Breast epithelium (tissue), 3 donors: ENCODE measurements around the gene DGKI.

Source experiments
- CTCF ChIP-seq, 3 donors: fragments of 450-650 bp; IDR thresholded peaks; one replicate each; pipeline ENCODE4 v1.5.1; 2016 to 2017; ENCODE audit warnings: antibody characterized with exemption in 3 of 3, mild to moderate bottlenecking in 3 of 3, moderate library complexity in 3 of 3
- POLR2A ChIP-seq: fragments of 450-650 bp; IDR thresholded peaks from one replicate; pipeline ENCODE4 v1.6.1; 2016; ENCODE audit warnings: antibody characterized with exemption, mild to moderate bottlenecking, moderate library complexity

GRCh38 chr7:137574812-137575211, 272.0 kb downstream of the DGKI start:
- TF ChIP-seq POLR2A: no peak
- TF ChIP-seq CTCF (IDR thresholded peaks at IDR 0.05): no peak
